Lung (tissue), 12 donors: ENCODE results near the gene ADO. TPM values are rescaled to one million over a fixed set of nuclear protein-coding genes. Genes with fewer than 3 reads are reported as not detected.

Experiments used
- ATAC-seq: fragments of 200-7000 bp; cut with Tn5 transposase; one replicate; pipeline ENCODE4 v1.9.1; 2020; ENCODE audit warnings: moderate number of reproducible peaks; ENCODE audit not compliant: insufficient read depth, low FRiP score
- DNase-seq, 3 donors: peaks; one replicate each; pipeline ENCODE4 v3.0.0-alpha.2; 2013 to 2017
- H3K27ac ChIP-seq, 2 donors: one replicate each; pipeline ENCODE4 v1.5.1; 2013; ENCODE audit warnings: mild to moderate bottlenecking in 2 of 2, moderate library complexity in 2 of 2, control low read depth in 1 of 2, inconsistent platforms in 1 of 2, low read depth in 1 of 2, low read length in 1 of 2
- H3K27me3 ChIP-seq, 3 donors: one replicate each; pipeline ENCODE4 v1.5.1; 2013; ENCODE audit warnings: low read length in 2 of 3; ENCODE audit not compliant: control insufficient read depth in 3 of 3, insufficient read depth in 3 of 3
- H3K36me3 ChIP-seq, 4 donors: one replicate each; pipeline ENCODE4 v1.5.1; 2013; ENCODE audit warnings: low read length in 4 of 4, mild to moderate bottlenecking in 1 of 4, moderate library complexity in 1 of 4; ENCODE audit not compliant: control insufficient read depth in 4 of 4, insufficient read depth in 4 of 4
- H3K4me1 ChIP-seq, 5 donors: one replicate each; pipeline ENCODE4 v1.5.1; 2013; ENCODE audit warnings: low read length in 5 of 5, mild to moderate bottlenecking in 2 of 5, moderate library complexity in 1 of 5; ENCODE audit not compliant: control insufficient read depth in 5 of 5, insufficient read depth in 5 of 5
- H3K4me3 ChIP-seq: one replicate; pipeline ENCODE4 v1.5.1; 2013; ENCODE audit warnings: mild to moderate bottlenecking, control low read depth, moderate library complexity
- H3K9ac ChIP-seq, 2 donors: one replicate each; pipeline ENCODE4 v1.5.1; 2013; ENCODE audit warnings: low read length in 2 of 2, control low read depth in 1 of 2; ENCODE audit not compliant: insufficient read depth in 1 of 2
- H3K9me3 ChIP-seq, 4 donors: one replicate each; pipeline ENCODE4 v1.5.1; 2013; ENCODE audit warnings: low read length in 3 of 4, mild to moderate bottlenecking in 1 of 4, moderate library complexity in 1 of 4; ENCODE audit not compliant: control insufficient read depth in 4 of 4, insufficient read depth in 3 of 4
- CTCF ChIP-seq: IDR thresholded peaks from 2 replicates; pipeline ENCODE4 v1.5.1; 2012; ENCODE audit warnings: mild to moderate bottlenecking; ENCODE audit errors: control extremely low read depth, extremely low read depth
- WGBS, 2 donors: extraction: QIAGEN DNeasy Blood & Tissue Kit; methylation state at CpG; one replicate each; pipeline ENCODE4 v1.1.7; 2013; 5-methylcytosine and 5-hydroxymethylcytosine counted together
- polyA plus RNA-seq, 2 donors: library from polyadenylated mRNA; stranded (reverse); fragments of 200-250 nt; gene quantifications; one replicate each; pipeline ENCODE4 v1.2.1, GENCODE V29; 2013
- total RNA-seq, 2 donors: library from RNA; depleted of rRNA in 1 of 2; stranded (reverse); fragments of >200 nt in 1 of 2; gene quantifications; one replicate each; pipeline ENCODE4 v1.2.1, GENCODE V29; 2014 to 2021
- donor health status: control.
- donor health status: control.
- donor health status: Bipolar disorder and iron deficiency.
- donor health status: healthy.
- donor health status: DM: yes; HTN: yes; CAD: no.

Gene ADO
- total and polyA plus RNA-seq, 4 donors: 7.4 to 16.9 (median 11.9) TPM

- Histone ChIP-seq H3K27ac (no peak overlapping the region), H3K27me3 (no peaks in the 10 kb centered on the region), H3K9me3 (peaks cover 0 to 2% (median under 1%) of the 10 kb centered on the region in 4 donors), H3K4me3 (no peak overlapping the region), H3K4me1 (peaks cover 0 to 2% (median 0%) of the 10 kb centered on the region in 5 donors), H3K9ac (no peak overlapping the region), H3K36me3 (no peaks in the 10 kb centered on the region)
- ATAC-seq (no peak), DNase-seq (no peak)
- no peak for TF ChIP-seq CTCF
- 28 to 55% methylated on average over 6 of the region's 6 CpGs for WGBS, 2 donors
Observed at GRCh38 chr10:62852961-62853702, 48.6 kb downstream of the ADO start.

- no peak for ATAC-seq
- no peak overlapping the region for H3K4me3 ChIP-seq
- 30 to 59% methylated on average over 5 of the region's 5 CpGs for WGBS, 2 donors
- H3K4me1 ChIP-seq: peaks cover 0 to 2% (median 0%) of the 10 kb centered on the region in 5 donors
- no peaks in the 10 kb centered on the region for H3K9me3 ChIP-seq
- no peak overlapping the region for H3K27ac ChIP-seq
- no peak overlapping the region for H3K9ac ChIP-seq
- DNase-seq: no peak
- no peaks in the 10 kb centered on the region for H3K36me3 ChIP-seq
- no peaks in the 10 kb centered on the region for H3K27me3 ChIP-seq
- no peak for TF ChIP-seq CTCF
Observed at GRCh38 chr10:62853710-62854109, 49.2 kb downstream of the ADO start.

- Histone ChIP-seq H3K4me1 (peaks cover 0 to under 1% (median 0%) of the 10 kb centered on the region in 5 donors), H3K27me3 (no peaks in the 10 kb centered on the region), H3K9me3 (no peaks in the 10 kb centered on the region), H3K9ac (no peak overlapping the region), H3K36me3 (no peaks in the 10 kb centered on the region), H3K27ac (no peak overlapping the region), H3K4me3 (no peak overlapping the region)
- ATAC-seq (no peak), DNase-seq (no peak)
- TF ChIP-seq CTCF: no peak
- 63% methylated on average over 4 of the region's 4 CpGs for WGBS, 2 donors
Observed at GRCh38 chr10:62856021-62856420, 51.5 kb downstream of the ADO start.

Other genes starting within 250 kb of the ADO start
- gene EGR2, start 11.6 kb downstream of the ADO start, total RNA-seq: 1 to 10 TPM in 1 of 2 donors, under 1 TPM in 1; 0.82 to 7.8 TPM
- gene EGR2, start 11.6 kb downstream of the ADO start, polyA plus RNA-seq: 10 to 100 TPM in 1 of 2 donors, 1 to 10 TPM in 1; 2.9 to 15.5 TPM